ENCODE data around the gene UBE2R2. TPM values are rescaled to one million over a fixed set of nuclear protein-coding genes. Genes with fewer than 3 reads are reported as not detected.
"Not testable (repeated sequence)": the region's sequence is repeated elsewhere in the genome, so short reads cannot be mapped to it uniquely, and the experiment has no call there.

UBE2R2 gene
- total RNA-seq, 1 donor = 14.0 TPM

- DNase-seq (ENCODE audit: low read depth in 2 of 3, low spot score in 2 of 3) = peak in 1 of 3 donors; percentile 28
These were observed 19.3 kb downstream of the UBE2R2 start for GRCh38 chr9:33836261-33836660.

DNA sequence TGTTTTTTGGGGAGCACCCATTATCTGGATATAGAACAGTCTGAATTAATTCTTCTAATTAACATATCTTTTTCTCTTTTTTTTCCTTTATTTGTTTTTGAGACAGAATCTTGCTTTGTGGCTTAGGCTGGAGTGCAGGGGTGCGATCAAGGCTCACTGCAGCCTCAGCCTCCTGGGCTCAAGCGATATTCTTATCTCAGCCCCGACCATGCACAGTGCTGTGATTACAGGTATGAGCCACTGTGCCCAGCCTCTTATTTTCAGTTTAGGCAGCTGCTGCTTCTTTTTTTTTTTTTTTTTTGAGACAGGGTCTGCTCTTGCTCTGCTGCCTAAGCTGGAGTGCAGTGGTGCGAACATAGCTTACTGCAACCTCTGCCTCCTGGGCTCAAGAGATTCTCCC, 20.2 kb downstream of the UBE2R2 start:
- no peak for DNase-seq (ENCODE audit: low read depth in 2 of 3, low spot score in 2 of 3)

- DNase-seq (ENCODE audit: low read depth in 2 of 3, low spot score in 2 of 3) = no peak
These were observed 23.4 kb downstream of the UBE2R2 start for GRCh38 chr9:33840381-33840780.

GRCh38 chr9:33843312-33843961, 26.5 kb downstream of the UBE2R2 start:
- DNase-seq (ENCODE audit: low read depth in 2 of 3, low spot score in 2 of 3) = peak in 1 of 3 donors; percentile 18

GRCh38 chr9:33846231-33846630, 29.3 kb downstream of the UBE2R2 start:
- DNase-seq (ENCODE audit: low read depth in 2 of 3, low spot score in 2 of 3) = no peak

DNA sequence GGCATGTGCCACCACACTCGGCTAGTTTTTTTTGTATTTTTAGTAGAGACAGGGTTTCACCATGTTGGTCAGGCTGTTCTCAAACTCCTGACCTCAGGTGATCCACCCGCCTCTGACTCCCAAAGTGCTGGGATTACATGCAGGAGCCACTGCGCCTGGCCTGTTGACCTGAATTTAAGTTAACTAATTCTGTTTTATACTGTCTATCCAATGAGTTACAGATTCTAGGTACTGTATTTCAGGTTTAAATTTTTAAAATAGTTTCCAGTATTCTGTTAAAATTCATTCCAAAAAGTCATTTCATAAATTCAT, 30.9 kb downstream of the UBE2R2 start:
- DNase-seq (ENCODE audit: low read depth in 2 of 3, low spot score in 2 of 3) = not testable (repeated sequence)

DNA sequence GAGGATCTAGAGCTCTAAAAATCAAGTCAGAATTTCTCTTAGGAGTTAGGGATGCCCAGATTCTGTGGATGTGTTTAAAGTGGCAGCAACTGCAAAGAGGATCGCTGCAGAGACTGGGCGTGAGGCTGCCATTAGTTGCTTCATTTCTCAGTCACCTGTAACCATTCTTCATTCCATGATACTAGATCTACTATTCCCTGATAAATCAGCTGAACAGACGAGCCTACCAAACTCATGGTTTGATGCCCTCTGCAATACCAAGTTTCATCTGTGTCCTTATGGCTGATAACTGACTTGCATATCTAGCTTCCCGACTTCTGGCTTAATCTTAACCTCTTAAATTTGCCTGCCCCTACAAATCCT, 33.3 kb downstream of the UBE2R2 start:
- no peak for DNase-seq (ENCODE audit: low read depth in 2 of 3, low spot score in 2 of 3)

- no peak for DNase-seq (ENCODE audit: low read depth in 2 of 3, low spot score in 2 of 3)
These were observed 33.7 kb downstream of the UBE2R2 start for GRCh38 chr9:33850677-33851076.

GRCh38 chr9:33851301-33851700, 34.3 kb downstream of the UBE2R2 start:
- no peak for DNase-seq (ENCODE audit: low read depth in 2 of 3, low spot score in 2 of 3)

- DNase-seq (ENCODE audit: low read depth in 2 of 3, low spot score in 2 of 3) = peak; percentile 32 to 84 (median 73)
These were observed 35.4 kb downstream of the UBE2R2 start for GRCh38 chr9:33852216-33852826.

GRCh38 chr9:33856247-33856646, 39.3 kb downstream of the UBE2R2 start:
- DNase-seq (ENCODE audit: low read depth in 2 of 3, low spot score in 2 of 3) = no peak

- no peak for DNase-seq (ENCODE audit: low read depth in 2 of 3, low spot score in 2 of 3)
These were observed 41.5 kb downstream of the UBE2R2 start for GRCh38 chr9:33858423-33858822.

DNA sequence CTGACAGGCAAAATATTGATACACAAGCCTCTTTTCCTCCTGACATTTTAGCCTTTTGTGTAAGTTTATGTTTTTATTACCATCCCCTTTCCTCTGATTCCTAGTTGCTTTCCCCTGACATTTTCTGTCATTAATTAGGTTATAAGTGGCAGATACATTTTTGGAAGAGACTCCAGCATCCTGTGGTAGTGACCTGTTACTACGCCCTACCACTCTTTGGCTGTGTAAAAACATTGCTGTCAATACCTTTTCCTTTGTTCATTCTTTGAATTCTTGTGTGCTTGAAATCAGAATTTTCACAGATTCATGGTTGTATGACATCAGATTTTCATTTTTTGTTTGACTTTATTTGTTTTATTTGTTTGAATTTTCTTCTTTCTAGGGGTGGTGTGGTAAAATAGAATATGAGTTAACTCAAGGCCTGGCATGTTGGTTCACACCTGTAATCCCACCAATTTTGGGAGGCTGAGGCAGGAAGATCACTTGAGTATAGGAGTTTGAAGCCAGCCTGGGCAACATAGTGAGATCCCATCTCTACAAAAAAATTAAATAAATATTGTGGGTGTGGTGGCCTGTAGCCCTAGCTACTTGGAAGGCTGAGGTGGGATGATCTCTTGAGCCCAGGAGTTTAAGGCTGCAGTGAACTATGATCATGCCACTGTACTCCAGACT, 43.4 kb downstream of the UBE2R2 start:
- no peak for DNase-seq (ENCODE audit: low read depth in 2 of 3, low spot score in 2 of 3)

GRCh38 chr9:33861917-33862453, 45.0 kb downstream of the UBE2R2 start:
- no peak for DNase-seq (ENCODE audit: low read depth in 2 of 3, low spot score in 2 of 3)

DNA sequence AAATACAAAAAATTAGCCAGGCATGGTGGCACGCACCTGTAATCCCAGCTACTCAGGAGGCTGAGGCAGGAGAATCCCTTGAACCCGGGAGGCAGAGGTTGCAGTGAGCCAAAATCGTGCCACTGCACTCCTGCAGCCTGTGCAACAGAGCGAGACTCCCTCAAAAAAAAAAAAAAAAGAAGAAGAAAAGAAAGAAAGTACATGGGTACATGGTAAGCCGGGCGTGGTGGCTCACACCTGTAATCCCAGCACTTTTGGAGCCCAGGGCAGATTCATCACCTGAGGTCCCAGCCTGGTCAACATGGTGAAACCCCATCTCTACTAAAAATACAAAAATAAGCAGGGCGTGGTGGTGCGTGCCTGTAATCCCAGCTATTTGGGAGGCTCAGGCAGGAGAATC, 46.1 kb downstream of the UBE2R2 start:
- DNase-seq (ENCODE audit: low read depth in 2 of 3, low spot score in 2 of 3) = not testable (repeated sequence)

- DNase-seq (ENCODE audit: low read depth in 2 of 3, low spot score in 2 of 3) = no peak
These were observed 50.9 kb downstream of the UBE2R2 start for GRCh38 chr9:33867747-33868439.

DNA sequence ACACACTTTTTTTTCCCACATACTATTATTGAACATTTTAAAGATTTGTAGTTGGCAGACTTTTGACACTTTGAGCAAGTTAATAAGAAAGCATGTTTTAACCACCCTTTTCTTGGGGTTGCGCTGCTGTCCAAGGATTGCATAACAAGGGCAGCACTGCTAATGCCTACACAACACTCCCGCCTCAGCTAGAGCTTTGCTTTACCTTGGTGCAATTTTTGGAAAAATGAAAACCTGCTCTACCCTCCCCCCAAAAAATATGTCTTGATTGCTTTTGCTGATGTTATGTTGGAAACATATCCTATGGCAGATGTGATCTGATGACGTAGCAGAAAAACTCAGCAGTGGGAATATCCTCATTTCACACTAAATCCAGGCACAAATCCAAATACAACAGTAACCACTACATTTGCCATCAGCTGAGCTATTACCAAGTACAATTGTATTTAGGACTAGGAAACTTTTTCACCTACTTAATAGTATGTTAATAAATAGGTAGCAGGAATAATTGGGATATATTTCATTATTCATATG, 51.5 kb downstream of the UBE2R2 start:
- DNase-seq (ENCODE audit: low read depth in 2 of 3, low spot score in 2 of 3) = no peak

- not testable (repeated sequence) for DNase-seq (ENCODE audit: low read depth in 2 of 3, low spot score in 2 of 3)
These were observed 52.3 kb downstream of the UBE2R2 start for GRCh38 chr9:33869243-33869642.

DNA sequence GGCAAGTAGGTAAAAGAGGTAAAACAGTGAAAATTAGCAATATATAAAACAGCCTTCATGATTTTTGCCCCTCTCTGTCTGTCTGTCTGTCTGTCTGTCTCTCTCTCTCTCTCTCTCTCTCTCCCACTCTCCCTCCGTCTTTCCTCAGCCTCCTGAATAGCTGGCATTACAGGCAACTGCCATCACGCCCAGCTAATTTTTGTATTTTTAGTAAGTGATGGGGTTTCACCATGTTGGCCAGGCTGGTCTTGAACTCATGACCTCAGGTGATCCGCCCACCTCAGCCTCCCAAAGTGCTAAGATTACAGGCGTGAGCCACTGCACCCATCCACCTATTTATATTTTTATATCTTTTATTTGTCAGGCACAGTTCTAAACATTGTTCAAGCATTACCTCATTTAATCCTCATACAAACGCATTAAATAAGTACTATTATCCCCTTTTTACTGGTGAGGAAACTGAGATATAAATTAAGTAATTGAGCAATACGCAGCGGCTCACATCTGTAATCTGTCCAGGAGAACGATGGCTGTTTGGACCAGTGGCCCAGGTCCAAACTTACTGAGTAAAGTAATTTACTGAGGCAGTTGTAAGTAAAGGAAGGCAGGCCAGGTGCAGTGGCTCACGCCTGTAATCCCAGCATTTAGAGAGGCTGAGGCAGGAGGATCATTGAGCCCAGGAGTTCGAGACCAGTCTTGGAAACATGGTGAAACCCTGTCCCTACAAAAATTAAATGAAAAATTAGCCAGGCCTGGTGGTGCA, 60.9 kb downstream of the UBE2R2 start:
- no peak for DNase-seq (ENCODE audit: low read depth in 2 of 3, low spot score in 2 of 3)

- DNase-seq (ENCODE audit: low read depth in 2 of 3, low spot score in 2 of 3) = no peak
These were observed 61.9 kb downstream of the UBE2R2 start for GRCh38 chr9:33878691-33879366.

Measured in hematopoietic multipotent progenitor cell (in vitro differentiated cells).